ENCODE measurements around the gene CXCL13.

GRCh38 chr4:77581724-77582123 lies 23.9 kb upstream of the CXCL13 start:
- TF ChIP-seq CTCF (IDR thresholded peaks at IDR 0.05; ENCODE audit: low read length) (no peak), EZH2 (optimal IDR thresholded peaks at IDR 0.05; ENCODE audit: low read depth, low read length) (no peak), EZH2phosphoT487 (IDR thresholded peaks at IDR 0.05; ENCODE audit: low read length) (no peak)
